ENCODE data around the gene OR2A12.

DNA sequence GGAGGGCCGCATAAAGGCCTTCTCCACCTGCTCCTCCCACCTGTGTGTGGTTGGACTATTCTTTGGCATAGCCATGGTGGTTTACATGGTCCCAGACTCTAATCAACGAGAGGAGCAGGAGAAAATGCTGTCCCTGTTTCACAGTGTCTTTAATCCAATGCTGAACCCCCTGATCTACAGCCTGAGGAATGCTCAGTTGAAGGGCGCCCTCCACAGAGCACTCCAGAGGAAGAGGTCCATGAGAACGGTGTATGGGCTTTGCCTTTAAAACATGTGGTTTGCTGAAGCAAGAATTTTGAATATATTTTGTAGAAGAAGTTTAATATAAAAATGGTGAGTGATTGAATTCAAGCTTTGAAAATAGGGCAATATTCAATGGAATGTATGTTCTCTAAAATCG, 24.2 kb downstream of the OR2A12 start:
- TF ChIP-seq, protein P1, sequence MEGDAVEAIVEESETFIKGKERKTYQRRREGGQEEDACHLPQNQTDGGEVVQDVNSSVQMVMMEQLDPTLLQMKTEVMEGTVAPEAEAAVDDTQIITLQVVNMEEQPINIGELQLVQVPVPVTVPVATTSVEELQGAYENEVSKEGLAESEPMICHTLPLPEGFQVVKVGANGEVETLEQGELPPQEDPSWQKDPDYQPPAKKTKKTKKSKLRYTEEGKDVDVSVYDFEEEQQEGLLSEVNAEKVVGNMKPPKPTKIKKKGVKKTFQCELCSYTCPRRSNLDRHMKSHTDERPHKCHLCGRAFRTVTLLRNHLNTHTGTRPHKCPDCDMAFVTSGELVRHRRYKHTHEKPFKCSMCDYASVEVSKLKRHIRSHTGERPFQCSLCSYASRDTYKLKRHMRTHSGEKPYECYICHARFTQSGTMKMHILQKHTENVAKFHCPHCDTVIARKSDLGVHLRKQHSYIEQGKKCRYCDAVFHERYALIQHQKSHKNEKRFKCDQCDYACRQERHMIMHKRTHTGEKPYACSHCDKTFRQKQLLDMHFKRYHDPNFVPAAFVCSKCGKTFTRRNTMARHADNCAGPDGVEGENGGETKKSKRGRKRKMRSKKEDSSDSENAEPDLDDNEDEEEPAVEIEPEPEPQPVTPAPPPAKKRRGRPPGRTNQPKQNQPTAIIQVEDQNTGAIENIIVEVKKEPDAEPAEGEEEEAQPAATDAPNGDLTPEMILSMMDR (IDR thresholded peaks at IDR 0.05): no peak
- TF ChIP-seq POLR2A (IDR thresholded peaks at IDR 0.05) (no peak), EP300 (IDR thresholded peaks at IDR 0.05) (no peak)

Data from tibial nerve (tissue), 4 donors.